Prostate gland (tissue), 2 donors: ENCODE results near the gene PHC2.

Source experiments
- CTCF ChIP-seq, 4 experiments: fragments of 200-600 bp in 2 of 4; fragments of 450-650 bp in 2 of 4; sonication (generic) in 2 of 4; IDR thresholded peaks; 1 replicate in 3 of 4; 2 replicates in 1 of 4; pipeline ENCODE4 v1.5.1; 2016 to 2019; ENCODE audit warnings: antibody characterized with exemption in 4 of 4, mild to moderate bottlenecking in 2 of 4, moderate library complexity in 2 of 4
- POLR2A ChIP-seq: fragments of 450-650 bp; IDR thresholded peaks from one replicate; pipeline ENCODE4 v1.6.1; 2016; ENCODE audit warnings: antibody characterized with exemption, mild to moderate bottlenecking
- POLR2AphosphoS5 ChIP-seq: sonication (generic); formaldehyde crosslinking; IDR thresholded peaks from one replicate; pipeline ENCODE4 v1.6.1; 2017; ENCODE audit warnings: antibody characterized with exemption

- TF ChIP-seq CTCF (IDR thresholded peaks at IDR 0.05) (no peak), POLR2AphosphoS5 (no peak), POLR2A (no peak)
These were observed 100.0 kb downstream of the PHC2 start for GRCh38 chr1:33330906-33331305.
